HG02852 (cell line): Measurements from ENCODE around the gene TMEM80.

ENCODE experiments used
- ATAC-seq: cut with Tn5 transposase; IDR thresholded peaks from one replicate; pipeline ENCODE4 v1.9.1; 2021; ENCODE audit warnings: mild to moderate bottlenecking, moderate library complexity; ENCODE audit not compliant: unreplicated experiment

The TMEM80 gene

DNA sequence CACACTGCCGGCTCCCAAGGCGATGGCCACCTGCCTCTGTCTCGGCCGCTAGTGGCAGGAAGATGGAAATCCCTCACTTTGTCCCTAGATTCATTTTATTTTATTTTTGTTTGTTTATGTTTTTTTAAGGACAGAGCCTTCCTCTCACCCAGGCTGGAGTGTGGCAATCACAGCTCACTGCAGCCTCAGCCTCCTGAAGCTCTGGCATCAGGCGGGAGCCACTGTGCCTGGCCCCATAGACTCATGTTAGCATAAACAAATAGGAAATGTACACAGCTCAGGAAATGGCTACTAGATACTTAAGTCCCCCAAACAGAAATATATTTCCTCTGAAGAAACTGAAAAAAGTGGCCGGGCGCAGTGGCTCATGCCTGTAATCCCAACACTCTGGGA is 3.5 kb downstream of the TMEM80 start:
- ATAC-seq = no peak

DNA sequence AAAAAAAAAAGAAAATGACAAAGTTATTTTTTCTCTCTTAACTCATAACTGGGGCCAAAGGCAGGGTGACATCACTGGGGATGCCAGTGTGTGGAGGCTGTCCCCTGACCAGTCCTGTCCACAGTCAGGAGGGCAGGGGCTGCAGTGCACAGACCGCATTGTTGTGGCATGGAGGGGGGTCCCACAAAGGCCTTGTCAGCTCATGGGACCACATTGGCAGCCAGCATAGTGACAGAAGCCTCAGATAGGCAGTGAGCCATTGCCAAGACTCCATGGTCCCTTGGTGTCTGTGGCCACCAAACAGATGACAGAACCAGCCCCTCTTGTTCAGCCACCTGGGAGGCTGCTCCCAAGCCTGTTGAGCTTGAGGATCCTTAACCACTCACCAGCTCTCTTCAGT is 4.1 kb downstream of the TMEM80 start:
- no peak for ATAC-seq

DNA sequence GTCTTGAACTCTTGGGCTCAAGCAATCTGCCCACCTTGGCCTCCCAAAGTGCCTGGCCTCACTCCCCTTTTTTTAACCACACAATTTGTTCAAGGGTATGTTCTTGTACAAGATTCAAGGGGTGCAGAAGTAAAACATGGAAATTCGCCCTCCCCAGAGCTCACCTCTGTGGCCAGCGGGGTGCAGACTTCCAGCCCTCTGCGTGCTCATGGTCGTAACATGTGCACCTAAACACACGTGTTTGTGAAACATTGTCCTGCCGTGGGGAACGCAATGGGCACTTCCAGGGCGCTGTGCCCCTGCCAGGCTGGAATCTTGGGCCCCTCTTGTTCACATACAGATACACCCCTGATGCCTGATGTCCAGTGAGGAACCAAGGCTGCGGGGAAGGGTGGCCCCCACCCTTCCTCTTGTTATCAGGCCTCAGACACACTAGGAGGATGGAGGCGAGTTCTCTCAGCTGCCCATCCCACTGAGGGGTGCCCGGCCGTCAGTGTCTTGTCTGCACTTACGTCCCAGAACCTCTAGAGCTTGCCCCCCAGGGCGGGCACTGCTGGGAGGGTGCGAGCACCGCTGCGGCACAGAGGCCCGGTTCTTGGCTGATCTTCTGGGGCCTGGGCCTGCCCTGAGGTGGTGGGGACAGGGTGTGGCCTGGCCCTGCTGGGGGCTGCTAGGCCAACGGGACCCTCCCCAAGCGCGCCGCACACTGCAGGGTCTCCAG is 6.3 kb downstream of the TMEM80 start:
- ATAC-seq = no peak

DNA sequence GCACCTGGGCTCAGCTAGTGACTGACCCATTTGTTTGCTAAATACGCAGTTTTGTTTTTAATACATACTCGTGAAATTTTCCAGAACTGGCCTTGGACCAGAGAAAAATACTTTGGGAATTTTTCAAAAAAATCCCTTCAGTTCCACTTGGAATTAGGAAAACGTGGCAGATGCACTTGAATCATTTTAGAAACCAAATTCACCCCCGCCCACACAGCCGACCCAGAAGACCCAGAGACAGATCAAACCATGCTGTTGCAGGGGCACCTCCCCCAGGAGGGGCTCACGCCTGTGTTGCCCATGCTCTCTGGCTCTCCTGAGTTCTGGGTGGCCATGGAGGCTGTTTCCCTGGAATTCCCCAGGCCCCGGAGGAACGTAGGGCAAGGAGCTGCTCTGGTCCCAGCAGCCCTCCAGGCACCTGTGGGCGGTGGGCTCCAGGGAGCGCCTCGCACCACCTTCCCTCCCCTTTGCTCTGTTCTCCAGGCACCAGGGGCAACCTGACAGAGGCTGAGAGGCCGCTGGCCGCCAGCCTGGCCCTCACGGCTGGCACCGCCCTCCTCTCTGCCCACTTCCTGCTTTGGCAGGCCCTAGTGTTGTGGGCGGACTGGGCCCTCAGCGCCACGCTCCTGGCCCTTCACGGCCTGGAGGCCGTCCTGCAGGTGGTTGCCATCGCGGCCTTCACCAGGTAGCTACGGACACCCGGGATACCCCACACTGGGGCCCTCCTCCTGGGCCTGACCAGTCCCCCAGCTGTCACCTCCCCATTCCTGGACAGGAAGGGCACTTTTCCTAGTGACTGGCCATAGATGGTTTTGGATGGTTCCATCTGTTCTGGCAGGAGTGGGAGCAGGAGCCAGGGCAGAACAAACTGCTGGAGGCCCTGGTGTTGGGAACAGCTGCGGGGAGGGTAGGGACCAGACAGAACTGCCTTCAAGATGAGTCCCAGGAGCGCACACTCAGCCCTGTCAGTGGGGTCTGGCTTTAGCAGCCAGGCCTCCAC is 7.1 kb downstream of the TMEM80 start:
- ATAC-seq = no peak

DNA sequence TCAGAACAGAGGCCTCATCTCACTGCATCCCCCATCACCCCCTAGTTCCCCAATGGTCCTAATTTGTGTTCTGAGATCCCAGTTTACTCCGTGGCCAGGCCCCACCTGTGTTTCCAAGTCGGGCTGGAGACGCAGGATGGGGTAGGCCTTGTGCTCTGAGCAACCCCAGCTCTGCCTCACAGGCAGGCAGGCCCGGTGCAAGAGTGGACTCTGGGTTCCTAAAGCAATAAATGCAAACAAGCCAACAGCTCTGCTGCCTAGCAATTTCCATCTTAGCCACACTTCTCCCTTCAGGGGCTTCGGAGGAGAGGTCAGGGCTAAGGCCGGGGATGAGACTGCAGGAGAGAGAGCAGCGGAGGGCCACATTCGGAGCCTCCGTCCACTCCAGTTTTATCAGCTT is 7.9 kb downstream of the TMEM80 start:
- ATAC-seq = no peak

DNA sequence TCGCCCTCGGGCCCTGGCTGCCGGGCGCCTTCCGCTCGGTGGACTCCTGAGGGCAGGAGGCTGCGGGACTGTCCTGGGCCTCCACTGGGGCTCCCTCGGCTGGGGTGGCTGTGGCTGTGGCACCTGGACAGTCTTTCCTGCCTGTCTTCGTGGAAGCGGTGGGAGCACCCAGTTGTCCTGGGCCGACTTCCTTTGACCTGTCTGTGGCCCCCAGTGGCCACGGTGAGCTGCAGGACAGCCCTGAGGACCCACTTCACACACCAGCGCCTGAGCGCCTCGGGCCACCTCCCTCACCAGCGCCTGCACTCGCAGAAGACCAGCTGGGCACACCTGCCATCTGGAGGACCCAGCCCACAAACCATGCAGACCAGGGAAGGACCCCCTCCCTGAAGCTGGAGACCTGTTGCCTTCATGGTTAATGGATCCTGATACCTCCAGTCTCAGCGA is 8.6 kb downstream of the TMEM80 start:
- ATAC-seq = no peak

DNA sequence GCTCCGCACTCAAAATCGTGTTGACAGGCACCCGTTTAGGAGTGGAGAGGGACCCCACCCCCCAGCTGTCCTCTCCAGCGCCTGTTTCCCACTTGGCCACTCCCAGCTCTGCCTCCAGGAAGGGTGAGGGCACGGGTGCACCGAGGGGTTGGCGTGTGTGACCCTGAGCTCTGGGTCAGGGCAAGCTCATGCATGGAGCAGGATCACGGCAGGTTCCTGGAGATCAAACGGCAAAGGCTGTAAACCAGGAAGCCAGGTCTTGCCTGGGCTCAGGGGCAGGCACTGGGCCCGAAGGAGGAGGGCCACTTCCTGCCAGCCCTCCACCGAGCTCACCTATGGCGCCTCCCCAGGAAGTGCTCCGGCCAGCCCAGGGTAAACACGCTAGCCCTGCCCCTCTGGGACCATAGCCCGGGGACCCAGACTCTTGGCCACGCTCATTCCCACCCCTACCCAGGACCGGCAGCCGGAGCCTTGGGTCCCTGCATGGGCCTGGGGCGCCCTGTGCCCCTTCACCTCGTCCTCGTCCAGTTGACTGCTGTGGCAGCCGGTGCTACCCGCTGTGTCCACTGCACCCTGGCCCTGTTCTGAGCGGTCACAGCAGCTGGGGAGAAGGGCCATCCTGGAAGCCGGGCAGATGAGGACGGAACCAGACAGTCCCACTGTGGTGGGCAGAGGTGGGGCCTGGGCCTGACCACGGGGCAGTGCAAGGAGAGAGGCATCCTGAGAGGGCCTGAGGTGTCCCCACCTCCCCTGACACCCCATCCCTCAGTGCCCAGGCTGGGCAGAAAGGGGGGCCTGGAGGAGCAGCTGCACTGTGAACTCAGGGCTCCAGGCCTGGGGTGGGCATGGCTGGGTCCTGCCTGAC is 9.4 kb downstream of the TMEM80 start:
- ATAC-seq = no peak

DNA sequence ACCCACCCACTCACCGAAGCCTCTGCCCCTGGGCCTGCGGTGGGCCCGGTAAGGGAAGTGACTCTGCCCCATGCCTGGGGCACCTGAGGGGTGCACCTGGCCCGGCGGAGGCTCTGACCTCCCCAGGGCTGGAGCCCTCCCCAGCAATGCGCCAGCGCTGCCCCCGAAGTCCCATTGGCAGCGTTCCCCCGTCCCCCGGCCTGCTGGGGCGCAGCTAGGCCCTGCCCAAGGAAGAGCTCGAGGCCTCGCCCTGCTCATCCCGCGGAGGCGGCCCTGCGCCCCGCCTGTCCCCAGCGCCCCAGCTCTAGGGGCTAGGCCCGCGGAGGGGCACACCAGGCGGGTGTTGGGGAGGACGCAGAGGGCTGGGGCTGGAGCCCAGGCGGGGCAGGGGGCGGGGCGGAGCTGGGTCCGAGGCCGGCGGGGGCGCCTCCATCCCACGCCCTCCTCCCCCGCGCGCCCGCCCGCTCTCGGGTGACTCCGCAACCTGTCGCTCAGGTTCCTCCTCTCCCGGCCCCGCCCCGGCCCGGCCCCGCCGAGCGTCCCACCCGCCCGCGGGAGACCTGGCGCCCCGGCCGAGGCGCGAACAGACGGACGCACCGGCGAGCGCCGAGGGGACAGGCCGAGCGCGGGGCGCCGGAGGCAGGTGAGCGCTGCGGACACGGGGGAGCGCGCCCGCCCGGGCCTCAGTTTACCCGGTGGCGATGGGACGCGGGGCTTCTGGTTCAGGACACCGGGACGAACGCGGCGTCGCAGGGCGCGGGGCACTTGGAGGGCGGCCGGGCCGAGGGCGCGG is 10.2 kb downstream of the TMEM80 start, which contains the start of gene EPS8L2:
Gene EPS8L2 (plus strand): TSS at position 586 of the 793 bp plus-strand sequence. CDS start 3,177 bp downstream, outside the sequence.
- no peak for ATAC-seq

DNA sequence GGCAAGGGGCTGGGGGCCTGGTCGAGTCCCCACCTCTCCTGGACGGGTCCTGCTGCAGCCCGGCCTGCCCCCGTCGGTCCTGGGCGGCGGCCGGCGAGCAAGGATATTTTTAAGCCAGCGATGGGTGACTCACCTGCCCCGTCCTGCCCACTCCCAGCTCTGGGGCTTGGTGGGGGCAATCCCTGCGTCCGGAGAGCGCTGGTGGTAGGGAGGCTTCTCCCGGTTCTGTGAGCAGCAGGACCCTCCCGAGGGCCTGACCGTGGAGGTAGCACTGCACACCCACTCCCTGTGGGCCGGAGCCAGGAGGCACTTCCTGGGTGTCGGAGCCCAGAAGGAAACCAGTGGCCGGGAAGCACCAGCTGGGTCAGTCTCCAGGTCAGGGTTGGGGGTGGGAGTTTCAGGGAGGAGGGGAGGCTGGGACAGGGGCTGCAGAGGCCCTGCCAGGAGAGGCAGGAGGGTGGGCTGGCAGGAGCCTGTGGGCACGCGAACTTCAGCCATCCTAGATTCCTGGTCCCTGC is 10.9 kb downstream of the TMEM80 start:
- ATAC-seq = no peak

DNA sequence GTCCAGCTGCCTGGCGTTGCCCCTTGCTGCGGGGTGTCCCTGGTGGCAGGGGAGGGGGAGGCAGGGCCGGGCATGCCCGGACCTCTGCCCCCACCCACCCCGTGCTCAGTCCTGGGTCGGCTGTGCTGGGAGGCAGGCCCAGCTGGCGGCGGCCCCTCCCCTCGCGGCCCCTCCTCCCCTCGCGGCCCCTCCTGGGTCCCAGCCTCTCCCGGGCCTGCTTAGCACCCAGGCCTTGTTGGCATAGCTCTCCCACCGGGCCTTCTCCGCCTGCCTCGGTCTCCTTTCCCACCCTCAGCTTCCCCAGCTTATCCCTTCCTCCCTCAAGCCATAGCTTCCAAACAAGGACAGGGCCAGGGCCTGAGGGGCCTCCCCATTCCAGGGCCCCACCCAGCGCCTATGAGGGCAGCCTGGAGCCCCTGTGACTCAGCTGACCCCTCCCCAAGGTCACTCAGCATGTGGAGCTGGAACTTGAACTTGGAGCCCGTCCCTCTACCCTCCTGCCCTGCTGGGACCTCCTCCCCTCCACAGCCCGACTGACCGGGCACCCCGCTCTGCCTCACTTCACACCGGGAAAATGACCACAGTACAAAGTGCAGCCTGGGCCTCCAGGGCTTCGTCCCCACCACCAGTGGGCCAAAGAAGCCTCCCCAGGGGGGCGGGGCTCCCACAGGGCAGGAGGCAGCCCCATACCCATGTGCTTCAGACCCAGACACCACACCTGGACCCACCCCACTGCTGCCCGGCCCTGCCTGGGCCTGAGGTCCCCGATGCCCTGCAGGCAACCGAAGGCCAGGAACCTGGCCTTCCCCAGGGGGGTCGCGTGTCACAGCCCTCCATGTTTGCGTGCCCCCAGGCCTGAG is 11.6 kb downstream of the TMEM80 start:
- no peak for ATAC-seq

DNA sequence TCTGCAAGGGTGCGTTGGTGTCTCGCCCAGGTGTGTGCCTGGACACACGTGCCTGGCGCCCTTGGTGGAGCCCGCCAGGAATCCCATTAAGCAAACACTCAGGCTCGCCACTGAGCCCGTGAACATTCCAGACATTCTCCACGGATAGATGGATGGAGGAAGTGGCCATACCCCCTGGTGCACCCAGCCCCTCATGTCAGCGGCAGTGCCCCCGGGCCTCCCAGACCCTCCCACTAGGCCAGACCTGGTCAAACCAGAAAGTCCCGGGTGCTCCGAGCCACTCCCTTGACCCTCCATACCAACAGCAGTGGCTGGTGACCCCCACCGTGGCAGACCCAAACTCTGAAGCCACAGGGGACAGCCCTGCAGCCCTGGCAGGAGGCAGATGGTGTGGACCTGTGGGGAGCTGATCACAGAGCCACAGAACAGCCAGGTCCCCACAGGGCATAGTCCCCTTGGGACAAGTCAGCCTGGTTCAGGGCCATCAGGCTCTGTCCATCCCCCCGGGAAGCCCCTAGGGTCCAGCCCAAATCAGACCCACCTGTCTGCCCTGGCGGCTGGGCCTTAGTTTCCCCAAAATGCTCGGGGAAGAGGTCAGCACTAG is 12.3 kb downstream of the TMEM80 start:
- ATAC-seq = no peak

DNA sequence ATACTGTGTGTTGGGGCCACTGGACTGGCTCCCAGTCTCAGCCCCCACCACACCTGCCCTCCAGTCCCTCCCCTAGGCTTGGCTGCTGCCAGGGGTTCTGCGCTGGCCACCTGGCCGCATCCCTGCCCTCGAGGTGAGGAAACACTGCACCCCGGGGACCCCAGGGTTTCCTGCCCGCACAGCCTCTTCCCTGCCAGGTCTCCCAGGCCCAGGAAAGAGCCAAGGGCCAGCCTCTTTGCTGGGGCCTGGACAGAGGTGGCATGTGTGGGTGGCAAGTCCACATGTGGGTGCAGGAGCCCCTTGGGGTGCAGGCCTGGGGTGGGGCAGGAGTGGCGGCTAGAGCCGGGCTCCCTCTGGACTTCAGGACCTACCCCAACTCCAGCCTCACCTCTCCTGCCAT is 12.9 kb downstream of the TMEM80 start:
- ATAC-seq = no peak

DNA sequence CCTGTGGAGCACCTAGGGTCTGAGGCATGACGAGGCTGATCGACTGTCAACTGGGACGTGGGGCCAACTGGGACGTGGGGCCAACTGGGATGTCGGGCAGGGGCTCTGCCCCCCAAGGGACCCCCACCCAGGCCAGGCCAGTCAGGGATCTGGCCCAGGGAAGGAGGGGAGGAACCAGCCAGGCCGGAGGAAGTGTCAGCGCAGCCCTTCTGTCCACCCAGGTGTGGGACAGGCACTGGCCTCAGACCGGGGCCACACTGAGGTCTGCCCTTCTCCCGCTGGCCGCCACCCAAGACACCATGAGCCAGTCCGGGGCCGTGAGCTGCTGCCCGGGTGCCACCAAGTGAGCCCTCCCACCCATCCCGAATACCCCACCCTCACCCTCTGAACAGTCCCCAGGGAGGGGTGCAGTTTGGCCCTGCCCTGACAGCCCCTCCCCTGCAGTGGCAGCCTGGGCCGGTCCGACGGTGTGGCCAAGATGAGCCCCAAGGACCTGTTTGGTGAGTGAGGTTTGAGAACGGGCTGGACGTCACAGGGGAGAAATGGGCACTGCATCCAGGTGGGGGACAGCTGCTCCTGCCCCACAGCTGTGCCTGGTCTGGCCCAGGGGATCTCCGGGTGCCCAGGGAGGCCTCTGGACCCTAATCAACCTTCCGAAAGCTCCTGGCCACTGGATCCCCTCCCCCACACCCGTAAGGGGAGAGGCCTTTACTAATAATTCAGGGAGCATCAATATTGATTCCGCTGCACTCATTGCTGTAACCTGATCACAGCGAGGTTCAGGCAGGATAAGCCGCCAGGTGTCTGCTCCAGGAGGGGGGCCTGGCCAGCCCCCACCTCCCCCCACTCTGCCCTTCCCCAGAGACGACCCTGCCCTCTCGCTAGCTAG is 13.7 kb downstream of the TMEM80 start:
- no peak for ATAC-seq

DNA sequence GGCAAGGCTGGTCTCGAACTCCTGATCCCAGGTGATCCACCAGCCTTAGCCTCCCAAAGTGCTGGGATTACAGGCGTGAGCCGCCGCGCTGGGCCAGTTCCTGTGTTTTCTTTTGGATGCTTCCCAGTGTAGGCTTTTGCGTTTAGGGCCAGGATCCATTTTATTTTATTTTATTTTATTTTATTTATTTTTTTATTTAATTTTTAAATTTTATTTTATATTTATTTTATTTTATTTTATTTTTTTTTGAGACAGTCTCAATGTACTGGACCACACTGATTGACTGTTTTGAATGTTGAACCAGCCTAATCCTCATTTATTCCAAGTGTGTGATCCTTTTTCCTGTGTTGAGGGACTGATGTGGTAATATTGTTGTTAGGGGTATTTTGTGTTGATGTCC is 18.8 kb downstream of the TMEM80 start:
- no peak for ATAC-seq

DNA sequence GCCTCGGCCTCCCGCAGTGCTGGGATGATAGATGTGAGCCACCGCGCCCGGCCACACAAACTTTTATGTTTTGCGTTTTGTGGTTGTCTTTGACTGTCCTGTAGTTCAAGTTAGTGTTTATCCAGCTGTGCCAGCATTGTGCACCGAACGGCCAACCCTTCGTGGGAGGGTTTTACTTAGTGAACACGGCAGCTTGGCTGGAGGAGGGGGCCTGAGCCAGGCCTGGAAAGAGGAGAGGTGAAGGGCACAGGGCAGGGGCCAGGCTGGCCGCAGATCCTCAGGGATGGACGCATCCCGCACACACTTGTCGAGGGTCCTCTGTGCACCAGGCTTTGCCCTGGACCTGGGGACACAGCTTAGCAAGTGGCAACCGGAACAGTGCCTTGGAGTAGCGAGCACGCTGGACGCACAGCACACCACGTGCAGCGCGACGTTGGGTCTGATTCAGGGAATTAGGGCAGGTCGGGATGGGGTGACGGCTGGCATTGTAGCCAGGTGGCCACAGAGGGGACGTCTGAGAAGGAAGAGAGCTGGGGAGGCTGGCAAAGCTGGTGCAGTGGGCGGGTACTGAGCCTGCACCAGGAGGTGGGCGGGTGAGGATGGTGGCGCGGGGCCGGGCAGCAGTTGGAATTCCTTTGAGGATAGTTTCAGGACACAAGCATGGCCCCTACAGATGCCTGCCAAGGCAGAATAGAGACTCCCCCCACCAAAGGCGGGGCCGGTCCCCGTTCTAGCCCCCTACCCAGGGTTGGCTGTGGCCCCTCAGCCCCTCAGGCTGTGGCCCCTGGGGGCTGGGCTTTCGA is 23.8 kb downstream of the TMEM80 start:
- no peak for ATAC-seq

DNA sequence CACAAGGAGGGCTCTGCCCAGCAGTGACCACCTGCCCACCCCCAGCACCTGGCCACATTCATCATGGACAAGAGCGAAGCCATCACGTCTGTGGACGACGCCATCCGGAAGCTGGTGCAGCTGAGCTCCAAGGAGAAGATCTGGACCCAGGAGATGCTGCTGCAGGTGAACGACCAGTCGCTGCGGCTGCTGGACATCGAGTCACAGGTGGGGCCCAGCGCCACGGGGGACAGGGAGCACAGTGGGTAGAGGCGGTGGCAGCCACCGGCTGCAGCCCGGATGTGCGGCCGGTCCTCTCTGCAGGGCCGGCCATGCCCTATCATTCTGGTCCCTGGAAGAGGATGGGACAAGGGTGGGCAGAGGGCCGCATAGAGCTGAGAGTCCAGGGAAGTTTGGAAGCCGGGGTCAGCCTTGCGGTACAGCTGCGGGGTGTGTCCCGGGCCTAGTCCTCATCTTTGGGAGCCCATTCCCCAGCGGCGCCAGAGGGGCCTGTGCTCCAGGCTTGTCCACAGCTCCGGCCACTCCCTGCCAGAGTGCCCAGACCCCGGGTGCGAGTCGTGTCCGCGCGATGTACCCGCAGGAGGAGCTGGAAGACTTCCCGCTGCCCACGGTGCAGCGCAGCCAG is 24.5 kb downstream of the TMEM80 start:
- no peak for ATAC-seq
